GM18867 (cell line): ENCODE measurements around the gene TMEM220.
A peak's percentile ranks its signal among the peaks of the same experiment; 100 is the strongest.
"Not testable (repeated sequence)": the region's sequence is repeated elsewhere in the genome, so short reads cannot be mapped to it uniquely, and the experiment has no call there.

Source experiments
- ATAC-seq: cut with Tn5 transposase; IDR thresholded peaks from one replicate; pipeline ENCODE4 v1.9.1; 2021; ENCODE audit warnings: mild to moderate bottlenecking, moderate library complexity; ENCODE audit not compliant: unreplicated experiment

Gene TMEM220

DNA sequence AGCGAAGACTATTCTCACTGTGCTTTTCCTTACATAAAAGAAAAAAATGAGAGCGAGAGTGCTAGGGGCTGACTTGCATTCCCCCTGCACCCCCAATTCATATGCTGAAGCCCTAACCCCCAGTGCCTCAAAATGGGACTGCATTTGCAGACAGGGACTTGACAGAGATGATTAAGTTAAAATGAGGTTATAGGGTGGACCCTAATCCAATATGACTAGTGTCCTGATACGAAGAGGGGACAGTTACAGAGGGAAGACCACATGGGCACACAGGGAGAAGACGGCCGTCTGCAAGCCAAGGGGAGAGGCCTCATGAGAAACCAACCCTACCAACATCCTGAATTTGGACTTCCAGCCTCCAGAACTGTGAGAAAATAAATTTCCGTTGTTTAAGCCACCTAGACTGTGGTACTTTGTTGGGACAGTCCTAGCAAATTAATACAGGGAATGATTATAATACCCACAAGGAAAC lies 1.6 kb upstream of the TMEM220 start:
- ATAC-seq = no peak

GRCh38 chr17:10730247-10730646 lies 424 bp upstream of the TMEM220 start:
- not testable (repeated sequence) for ATAC-seq

GRCh38 chr17:10728331-10728892 lies 1.4 kb downstream of the TMEM220 start:
- no peak for ATAC-seq

GRCh38 chr17:10727192-10727591 lies 2.6 kb downstream of the TMEM220 start:
- ATAC-seq = no peak

DNA sequence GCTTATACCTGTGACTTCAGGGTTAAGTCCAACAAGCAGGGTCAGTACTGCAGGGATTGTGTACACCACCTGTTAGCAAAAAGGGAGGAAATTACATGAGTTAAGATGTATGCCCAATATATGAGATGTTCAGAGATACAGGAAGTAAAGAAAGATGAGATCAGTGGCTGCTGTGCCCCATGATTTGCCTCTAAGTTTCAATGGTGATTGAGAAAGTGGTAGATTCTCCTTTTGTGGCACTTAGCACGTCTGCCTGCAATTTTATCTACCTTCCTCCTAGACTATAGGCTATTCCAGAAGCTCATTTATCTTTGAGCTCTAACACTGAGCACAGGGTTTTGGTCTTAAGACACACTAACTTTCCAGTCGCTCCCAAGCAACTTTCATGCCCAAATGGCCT lies 3.6 kb downstream of the TMEM220 start:
- ATAC-seq = no peak

DNA sequence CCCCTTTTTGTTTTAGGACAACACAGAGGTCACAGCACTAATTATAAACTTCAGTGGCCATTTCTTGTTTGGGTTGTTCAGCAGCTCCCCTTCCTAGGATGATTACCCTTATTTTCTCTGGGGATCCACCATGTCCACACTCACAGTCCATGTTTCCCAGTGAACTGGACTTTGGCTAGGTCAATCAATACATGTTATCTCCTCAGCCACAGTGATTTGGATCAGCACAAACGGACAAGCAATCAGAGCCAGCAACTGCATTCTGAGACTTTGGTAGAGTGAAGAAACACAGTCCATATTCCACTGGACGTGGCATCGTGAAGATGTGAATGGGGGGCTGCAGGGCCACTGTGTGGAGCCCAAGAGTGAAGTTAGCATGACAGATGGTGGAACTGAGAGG lies 4.6 kb downstream of the TMEM220 start:
- no peak for ATAC-seq

DNA sequence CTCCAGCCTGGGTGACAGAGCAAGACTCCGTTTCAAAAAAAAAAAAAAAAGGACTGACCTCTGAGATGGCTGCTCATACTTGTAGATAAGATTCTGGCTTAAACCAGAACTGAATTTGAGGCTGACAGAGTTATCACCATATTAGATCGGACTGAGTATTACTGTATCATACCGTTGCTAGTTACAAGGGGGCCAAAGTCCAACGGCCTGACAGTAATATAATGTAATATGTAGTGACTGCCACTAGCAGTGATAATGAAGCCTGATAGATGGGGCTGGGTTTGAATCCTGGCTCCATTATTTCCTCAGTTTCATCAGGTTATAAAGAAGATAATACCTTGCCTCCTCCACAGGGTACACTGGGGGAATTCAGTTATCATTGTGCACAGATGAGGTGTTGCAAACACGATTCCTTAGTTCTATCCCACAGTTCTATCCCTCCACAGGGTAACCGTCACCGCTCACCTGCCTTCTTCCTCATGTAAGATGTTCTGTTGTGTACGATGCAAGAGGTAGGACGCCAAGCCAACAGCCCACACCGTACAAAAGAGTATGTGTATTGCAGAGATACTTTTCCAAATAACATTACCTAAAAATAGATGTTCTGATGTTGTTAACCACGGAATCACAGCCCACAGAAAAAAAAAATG lies 5.2 kb downstream of the TMEM220 start:
- ATAC-seq = no peak

DNA sequence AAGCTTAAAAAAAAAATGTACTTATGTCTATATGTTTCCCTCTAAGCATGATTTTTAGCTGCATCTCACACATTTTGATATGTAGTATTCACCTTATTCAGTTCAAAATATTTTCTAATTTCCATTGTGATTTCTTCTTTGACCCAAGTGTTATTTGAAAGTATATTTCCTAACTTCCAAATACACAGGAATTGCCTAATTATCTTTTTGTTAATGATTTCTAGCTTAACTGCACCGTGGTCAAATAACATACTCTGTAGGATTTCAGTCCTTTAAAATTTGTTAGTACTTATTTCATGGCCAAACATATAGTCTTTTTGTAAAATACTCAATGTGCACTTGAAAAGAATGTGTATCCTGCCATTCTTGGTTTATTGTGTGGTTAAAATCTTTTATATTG lies 11.3 kb downstream of the TMEM220 start:
- no peak for ATAC-seq

DNA sequence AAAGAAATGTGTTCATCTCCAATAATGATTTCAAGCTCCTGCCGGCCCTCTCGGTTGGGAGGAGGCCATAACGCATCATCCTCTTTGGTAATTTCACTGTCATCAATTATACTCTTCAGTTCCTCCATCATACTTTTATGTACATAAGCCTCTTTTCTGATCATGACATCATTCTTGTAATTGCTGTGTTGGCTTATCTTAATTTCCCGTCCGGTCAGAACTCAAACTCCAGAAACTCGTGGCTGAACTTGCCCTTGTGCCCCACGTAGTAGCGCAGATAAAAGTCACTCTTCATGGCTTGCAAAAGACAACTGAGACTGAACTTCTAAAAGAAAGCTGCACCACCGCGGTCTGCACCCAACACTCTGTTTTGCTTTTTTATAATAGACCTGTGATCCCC lies 13.6 kb downstream of the TMEM220 start:
- ATAC-seq = no peak

DNA sequence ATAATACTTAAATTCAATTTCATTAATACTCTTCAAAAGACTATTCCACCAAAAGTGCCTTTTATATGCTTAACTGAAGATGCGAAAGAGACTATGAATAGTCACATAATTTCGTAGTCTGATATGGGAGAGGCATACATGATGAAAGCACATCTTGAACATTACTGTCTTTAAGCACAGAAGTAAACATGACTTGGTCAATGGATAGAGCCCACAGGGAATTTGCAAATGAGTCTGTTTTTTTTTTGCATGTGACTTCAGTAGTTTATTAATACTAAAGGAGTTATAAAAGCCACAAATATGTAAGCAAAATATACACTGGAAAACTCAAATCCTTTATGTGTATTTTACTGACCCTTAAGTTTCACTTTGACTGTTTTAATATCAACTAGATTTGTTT lies 16.5 kb downstream of the TMEM220 start:
- ATAC-seq = no peak

GRCh38 chr17:10705727-10706126 lies 24.1 kb downstream of the TMEM220 start:
- ATAC-seq = no peak

DNA sequence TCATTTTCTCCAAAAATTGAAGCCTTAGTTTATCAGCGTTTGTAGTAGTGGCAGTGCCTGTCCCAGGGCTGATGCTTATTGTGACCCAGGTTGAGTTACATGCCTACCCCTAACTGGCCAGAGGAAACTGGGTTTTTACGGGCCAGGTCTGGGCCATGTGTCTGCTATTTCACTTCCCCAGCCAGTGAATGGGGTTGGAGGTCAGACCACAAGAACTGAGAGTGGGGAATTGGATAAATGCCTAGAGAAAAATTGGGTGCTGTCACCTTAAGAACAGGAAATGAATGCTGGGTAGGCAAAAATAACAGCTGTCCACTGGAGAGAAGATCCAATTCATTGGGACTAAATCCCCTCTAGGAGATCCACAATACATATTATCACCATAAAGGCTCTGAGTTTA lies 27.2 kb downstream of the TMEM220 start:
- ATAC-seq = no peak

GRCh38 chr17:10699856-10700255 lies 30.0 kb downstream of the TMEM220 start:
- ATAC-seq = no peak

DNA sequence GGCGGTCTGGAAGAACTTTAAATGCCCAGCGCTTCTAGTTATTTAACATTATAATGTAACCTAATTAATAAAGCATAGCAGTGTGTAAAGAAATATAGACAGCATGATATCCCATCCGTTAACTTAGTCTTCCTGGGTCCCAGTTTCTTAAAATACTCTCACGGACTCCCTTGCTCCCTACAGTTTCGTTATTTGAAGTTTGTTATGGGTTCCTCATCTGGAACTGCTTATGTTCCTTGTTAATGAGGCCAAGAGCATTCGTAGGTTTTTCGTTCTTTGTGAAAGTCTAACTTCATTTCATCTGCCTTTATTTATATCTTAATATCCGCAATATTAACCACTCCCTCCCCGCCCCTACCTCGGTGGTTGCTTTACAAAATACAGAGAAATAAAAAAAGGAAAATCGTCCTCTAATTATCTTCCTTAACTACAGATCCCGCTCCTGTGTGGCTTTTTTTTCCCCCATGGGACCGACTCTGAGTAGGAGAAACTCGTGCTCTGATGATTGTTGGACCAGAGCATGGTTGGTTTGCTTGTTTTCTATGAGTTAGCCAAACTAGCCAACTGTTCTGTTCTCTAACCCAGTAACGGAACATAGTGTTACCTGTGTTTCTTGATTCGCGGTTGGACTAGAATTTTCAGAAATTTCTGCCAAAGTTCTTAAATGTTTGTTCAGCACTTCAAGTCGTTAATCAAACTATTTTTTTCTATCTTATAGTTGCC lies 31.6 kb downstream of the TMEM220 start:
- ATAC-seq = no peak

DNA sequence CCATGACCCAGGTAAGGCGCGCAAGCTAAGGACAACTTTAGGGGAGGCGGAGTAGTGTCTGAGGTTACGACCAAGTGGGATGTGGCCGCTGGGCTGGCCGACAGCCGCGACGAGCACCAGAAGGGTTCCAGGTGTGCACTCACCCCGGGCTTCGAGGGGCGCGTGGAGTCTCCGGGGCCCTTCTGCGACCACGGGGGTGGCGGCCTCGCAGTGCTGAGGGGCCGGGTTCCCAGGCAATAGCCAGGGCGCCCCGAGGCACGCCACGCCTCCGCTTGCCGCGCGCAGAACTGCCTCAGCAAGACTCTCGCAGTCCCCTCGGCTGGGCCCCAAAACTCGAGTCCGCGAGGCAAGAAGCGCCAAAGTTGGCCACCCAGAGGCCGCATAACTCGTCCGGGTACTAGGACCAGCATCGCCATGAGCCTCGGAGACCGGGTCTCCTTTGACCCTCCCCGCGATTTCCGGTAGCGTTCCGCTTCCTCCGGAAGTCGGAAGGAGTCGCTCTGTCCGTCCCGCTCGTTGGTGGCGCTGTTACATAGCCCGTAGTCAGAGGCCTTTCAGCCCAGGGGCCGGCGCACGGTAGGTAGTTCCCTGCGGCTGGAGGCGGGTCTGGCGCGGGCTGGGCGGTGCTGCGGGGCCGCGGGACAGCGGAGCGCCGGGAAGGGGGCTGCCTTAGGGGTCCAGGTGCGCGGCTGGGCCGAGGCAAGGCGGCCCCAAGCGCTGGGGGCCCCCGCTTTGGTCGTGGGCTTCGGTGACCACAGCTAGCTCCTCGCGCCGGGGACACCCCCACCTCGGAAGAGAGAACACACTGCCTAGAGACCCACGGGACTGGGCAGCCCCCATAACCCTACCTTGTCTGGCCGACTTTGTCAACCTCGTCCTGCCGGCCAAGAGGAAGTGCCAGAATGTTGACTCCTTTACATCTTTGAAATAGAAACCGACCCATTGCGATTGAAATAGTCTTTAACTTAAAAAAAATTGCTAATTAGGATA lies 32.4 kb downstream of the TMEM220 start, which contains the start of the genes ADPRM and SCO1:
Gene ADPRM (plus strand): TSS at position 503 of the 990 bp plus-strand sequence. CDS start 7,333 bp downstream, outside the sequence.
Gene SCO1 (minus strand): TSS at position 442 of the 990 bp plus-strand sequence. CDS start 26 bp downstream, at position 416.
- peak; percentile 96 for ATAC-seq

DNA sequence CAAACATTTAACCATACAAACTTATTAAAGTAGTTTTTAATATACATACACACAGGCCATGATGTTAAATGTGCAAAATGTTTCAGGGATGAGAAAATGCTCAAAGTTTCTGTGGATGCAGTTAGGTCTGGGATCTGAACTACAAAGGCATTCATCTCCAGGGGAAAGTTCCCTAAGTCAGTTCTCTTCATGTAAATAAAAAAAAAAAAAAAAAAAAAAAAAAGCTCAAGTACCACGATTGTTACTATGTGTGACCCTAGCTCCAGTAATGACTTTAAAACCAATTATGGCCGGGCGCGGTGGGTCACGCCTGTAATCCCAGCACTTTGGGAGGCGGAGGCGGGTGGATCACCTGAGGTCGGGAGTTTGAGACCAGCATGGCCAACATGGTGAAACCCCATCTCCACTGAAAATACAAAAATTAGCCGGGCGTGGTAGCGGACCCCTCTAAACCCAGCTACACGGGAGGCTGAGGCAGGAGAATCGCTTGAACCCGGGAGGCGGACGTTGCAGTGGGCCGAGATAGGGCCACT lies 33.9 kb downstream of the TMEM220 start:
- ATAC-seq = not testable (repeated sequence)

DNA sequence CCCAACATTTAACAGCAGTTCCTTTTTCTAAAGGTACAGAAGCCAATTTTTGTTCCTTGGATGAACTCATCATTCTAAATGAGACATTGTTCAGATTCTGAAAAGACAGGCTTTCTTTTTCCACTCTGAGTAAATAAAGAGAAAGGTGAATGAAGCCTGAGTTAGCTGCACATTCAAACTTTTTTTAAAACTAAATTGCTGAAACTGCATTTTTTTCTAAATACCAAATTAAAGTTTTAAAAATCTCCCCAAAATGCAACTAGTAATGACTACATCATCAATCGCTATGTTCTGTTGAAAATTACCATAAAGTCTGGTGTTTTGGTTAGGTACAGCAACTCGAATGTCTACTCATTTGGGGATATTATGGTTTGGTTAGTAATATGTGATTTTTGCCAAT lies 42.3 kb downstream of the TMEM220 start:
- ATAC-seq = no peak

DNA sequence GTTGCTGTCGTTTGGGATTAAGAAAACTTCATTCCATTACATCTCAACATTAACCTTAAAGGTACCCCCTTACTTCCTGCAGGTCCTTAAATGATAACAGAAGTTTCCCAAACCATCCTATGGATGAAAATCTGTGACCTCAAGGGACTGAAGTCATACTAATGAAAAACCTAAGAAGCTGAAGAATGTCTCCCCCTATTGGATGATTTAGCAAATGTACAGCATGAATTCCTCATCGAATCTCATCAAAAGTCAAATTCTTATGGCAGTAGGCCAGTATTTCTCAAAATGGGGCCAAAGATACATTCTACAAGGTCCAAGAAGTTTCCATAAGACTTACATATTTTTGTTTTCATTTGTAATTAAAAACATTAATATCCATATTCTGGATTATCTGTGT lies 46.0 kb downstream of the TMEM220 start:
- no peak for ATAC-seq

- no peak for ATAC-seq
Measured at GRCh38 chr17:10681866-10682446, 47.9 kb downstream of the TMEM220 start.

GRCh38 chr17:10674704-10675103 lies 55.1 kb downstream of the TMEM220 start:
- ATAC-seq = no peak
